CD1c-positive myeloid dendritic cell (primary cell): Measurements from ENCODE around the gene LRP11.

Experiments
- DNase-seq: peaks from one replicate; pipeline ENCODE4 v3.0.0-alpha.2; 2016; ENCODE audit errors: extremely low spot score

Gene LRP11

DNA sequence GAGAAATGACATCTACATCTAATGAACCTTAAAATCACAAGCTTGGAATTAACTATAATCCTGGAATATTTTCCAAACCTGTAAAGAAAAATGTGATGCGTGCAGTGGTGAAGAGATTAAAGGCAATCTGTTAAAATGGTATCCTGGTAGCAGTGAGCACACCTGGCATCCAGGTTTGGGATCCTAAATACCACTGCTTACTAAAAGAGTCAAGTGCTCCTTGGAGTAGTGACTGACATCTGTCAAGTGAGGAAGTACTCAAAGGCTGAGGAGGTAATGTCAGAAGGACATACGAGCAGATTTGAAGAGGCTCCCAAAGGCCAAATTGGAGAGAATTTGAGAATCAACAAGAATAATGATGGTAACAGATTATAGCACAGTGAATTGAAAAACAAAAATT, 81.8 kb downstream of the LRP11 start:
- no peak for DNase-seq

DNA sequence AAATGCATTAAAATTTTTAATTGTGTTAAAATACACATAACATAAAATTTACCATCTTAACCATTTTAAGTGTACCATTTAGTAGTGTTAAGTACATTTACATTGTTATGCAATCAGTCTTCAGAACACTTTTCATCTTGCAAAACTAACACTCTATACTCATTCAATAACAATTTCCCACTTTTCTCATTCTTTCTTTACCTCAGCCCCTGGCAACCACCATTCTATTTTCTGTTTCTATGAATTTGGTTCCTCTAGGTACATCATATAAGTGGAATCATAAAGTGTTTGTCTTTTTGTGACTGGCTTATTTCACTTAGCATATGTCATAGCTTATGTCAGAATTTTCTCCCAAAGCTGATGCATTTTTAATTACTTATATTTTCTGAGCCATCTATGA, 82.4 kb downstream of the LRP11 start:
- DNase-seq, result no peak

DNA sequence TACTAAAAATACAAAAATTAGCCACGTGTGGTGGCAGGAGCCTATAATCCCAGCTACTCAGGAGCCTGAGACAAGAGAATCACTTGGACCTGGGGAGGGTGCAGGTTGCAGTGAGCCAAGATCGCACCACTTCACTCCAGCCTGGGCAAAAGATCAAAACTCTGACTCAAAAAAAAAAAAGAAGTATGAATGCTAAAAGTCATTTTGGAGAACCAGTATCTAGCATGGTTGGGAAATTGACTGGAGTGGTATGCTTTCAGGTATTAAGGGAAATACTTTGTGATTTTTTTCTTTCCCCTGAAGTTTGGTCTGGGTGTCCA, 84.6 kb downstream of the LRP11 start:
- no peak for DNase-seq

DNA sequence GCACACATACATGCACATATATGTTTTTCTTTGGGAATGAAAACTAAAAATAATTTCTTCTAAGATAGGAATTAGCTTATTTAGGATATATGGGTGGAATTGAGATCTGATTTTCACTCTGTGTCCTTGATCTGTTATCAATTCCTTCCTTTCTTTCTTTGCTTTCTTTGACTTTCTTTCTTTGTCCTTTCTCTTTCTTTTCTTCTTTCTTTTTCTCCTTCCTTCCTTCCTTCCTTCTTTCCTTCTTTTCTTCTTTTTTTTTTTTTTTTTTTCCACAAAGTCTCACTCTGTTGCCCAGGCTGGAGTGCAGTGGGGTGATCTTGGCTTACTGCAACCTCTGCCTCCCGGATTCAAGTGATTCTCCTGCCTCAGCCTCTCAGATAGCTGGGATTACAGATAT, 86.5 kb downstream of the LRP11 start:
- no peak for DNase-seq

DNA sequence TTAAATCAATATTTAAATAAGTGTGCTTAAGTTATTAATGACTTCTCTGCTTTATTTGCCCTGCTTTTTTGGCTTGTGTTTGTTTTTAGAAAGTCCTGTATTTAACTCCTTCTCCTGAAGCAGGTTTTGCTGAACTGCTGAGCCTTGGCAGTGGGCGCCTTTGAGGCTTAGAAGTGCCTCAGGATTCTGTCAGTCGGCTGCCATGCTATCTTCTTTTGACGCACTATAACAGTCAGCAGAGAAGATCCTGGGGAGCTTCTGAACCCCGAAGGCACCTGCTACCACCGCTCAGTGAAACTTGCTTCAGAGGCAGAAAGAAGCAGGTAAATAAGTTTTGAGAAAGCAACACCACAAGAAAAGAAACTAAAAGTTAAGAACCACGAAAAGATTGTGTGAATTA, 92.2 kb downstream of the LRP11 start:
- DNase-seq, result no peak

DNA sequence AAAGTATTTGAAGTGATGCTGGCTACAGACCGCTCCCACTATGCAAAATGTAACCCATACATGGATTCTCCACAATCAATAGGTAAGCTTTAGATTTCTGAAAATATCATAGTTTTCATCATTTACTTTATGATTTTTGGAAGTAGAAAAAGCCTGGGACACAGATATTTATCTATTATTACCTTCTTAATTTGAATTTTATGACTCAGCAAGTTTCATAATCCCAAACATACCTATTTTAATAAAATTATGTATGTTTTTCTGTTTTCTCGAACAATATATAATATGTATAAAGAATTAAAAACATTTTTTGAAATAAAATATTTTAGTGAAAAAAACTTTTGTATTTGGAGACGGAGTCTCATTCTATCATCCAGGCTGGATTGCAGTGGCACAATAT, 93.0 kb downstream of the LRP11 start:
- DNase-seq, result no peak

DNA sequence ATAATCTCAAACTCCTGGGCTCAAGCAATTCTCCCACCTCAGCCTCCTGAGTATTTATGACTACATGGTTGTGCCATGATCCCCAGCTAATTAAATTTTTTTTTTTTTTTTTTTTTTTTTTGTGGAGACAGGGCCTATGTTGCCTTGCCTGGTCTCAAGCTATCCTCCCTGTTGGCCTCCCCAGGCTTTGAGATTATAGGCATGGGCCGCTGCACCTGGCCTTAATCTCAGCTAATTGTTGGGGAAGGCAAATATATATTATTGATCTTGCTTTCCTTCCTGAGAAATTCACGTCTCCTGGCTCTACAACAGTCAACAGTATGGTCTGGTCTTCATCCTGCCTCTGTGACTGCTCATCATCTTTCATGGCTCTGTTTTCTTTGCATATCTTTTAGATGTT, 94.5 kb downstream of the LRP11 start:
- DNase-seq, result no peak
